Activated T-cell treated with anti-CD3 and anti-CD28 coated beads for 4 hours (primary cell): ENCODE data around the gene MAPK11.
A peak's percentile ranks its signal among the peaks of the same experiment; 100 is the strongest.

Experiments used
- DNase-seq: peaks from one replicate; pipeline ENCODE4 v3.0.0-alpha.2; 2020

MAPK11 gene

GRCh38 chr22:50269970-50270665, at the start of gene MAPK11:
MAPK11 (minus strand) TSS chr22:50270380; CDS start chr22:50270292, 88 bp downstream.
- peak; percentile 57 for DNase-seq

GRCh38 chr22:50319503-50319951, 49.3 kb upstream of the MAPK11 start:
- no peak for DNase-seq

- DNase-seq, result no peak
Observed at GRCh38 chr22:50318698-50319411, 48.7 kb upstream of the MAPK11 start.

- DNase-seq, result no peak
Observed at GRCh38 chr22:50318356-50318697, 48.1 kb upstream of the MAPK11 start.

GRCh38 chr22:50317674-50318073, 47.5 kb upstream of the MAPK11 start:
- no peak for DNase-seq

- no peak for DNase-seq
Observed at GRCh38 chr22:50317178-50317577, 47.0 kb upstream of the MAPK11 start.

GRCh38 chr22:50316114-50317065, 46.2 kb upstream of the MAPK11 start:
- DNase-seq, result no peak

GRCh38 chr22:50315289-50316113, 45.3 kb upstream of the MAPK11 start:
- DNase-seq, result no peak

GRCh38 chr22:50314455-50315288, 44.5 kb upstream of the MAPK11 start:
- DNase-seq, result peak; percentile 56

- no peak for DNase-seq
Observed at GRCh38 chr22:50314081-50314454, 43.9 kb upstream of the MAPK11 start.

GRCh38 chr22:50313600-50313999, 43.4 kb upstream of the MAPK11 start:
- no peak for DNase-seq

GRCh38 chr22:50313021-50313420, 42.8 kb upstream of the MAPK11 start:
- no peak for DNase-seq

- no peak for DNase-seq
Observed at GRCh38 chr22:50312371-50312770, 42.2 kb upstream of the MAPK11 start.

GRCh38 chr22:50311606-50312351, 41.6 kb upstream of the MAPK11 start:
- no peak for DNase-seq

- no peak for DNase-seq
Observed at GRCh38 chr22:50310949-50311444, 40.8 kb upstream of the MAPK11 start.

GRCh38 chr22:50310031-50310722, 40.0 kb upstream of the MAPK11 start:
- DNase-seq, result no peak

- no peak for DNase-seq
Observed at GRCh38 chr22:50309601-50309991, 39.4 kb upstream of the MAPK11 start.

GRCh38 chr22:50308986-50309600, 38.9 kb upstream of the MAPK11 start:
- DNase-seq, result no peak

- no peak for DNase-seq
Observed at GRCh38 chr22:50308597-50308935, 38.4 kb upstream of the MAPK11 start.
